Measurements from ENCODE around the gene RYR3.

Gene RYR3

DNA sequence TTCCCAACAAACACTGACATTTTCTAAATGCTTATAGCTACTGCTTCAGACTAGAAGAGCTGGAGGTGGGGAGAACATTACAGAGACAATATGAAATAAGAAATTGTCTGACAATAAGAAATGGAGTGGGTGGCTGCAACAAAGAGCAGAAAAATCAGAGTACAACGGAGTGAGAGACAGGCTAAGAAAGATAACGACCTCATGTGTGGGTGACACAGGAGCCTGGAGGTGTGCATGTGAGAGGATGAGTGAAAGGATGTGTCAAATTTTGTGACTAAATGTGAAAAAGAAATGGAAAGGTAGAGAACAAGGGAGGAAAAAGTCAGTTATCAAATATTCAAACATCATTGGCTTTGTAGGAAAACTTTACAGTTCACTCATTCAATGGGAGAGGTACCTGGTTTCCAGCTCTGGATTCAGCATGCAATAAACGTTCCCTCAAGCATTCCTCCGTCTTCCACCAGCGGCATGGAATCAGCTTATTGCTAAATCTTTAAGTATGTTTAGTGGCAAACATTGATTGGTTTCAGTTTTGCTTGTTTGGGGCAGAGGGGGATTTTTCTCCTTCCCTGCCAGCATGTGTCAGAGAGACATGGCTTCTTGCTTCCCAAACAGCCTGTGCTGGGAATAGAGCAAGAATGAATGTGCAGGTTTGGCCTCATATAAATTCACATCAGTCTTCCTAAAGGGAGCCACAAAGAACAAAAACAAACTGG, 553.8 kb downstream of the RYR3 start:
- TF ChIP-seq GATA1 (IDR thresholded peaks at IDR 0.05; ENCODE audit: low read depth, low read length) = no peak
- TF ChIP-seq POLR2A (IDR thresholded peaks at IDR 0.05; ENCODE audit: low read length) = no peak
- DNase-seq = no peak

DNA sequence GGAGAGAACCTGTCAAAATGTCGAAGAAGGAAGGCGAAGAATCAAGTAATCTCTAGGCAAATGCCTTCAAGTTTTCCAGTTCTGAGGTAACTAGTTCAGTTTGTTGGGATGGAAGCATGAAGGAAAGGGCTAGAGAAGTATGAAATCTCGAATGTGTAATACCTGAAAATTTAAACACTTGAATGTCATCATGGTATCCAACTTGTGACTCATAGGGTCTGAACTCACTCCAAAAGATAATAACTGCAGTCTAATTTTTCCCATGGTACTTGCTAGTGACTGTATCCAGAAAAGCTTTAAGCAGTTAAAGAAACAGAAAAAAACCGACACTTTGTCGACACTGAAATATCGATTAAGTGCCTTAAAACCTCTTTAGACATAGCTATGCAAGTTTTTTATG, 554.6 kb downstream of the RYR3 start:
- peak in 1 of 2 experiments; percentile 29 for DNase-seq
- TF ChIP-seq GATA1 (IDR thresholded peaks at IDR 0.05; ENCODE audit: low read depth, low read length) (no peak), POLR2A (IDR thresholded peaks at IDR 0.05; ENCODE audit: low read length) (no peak)

DNA sequence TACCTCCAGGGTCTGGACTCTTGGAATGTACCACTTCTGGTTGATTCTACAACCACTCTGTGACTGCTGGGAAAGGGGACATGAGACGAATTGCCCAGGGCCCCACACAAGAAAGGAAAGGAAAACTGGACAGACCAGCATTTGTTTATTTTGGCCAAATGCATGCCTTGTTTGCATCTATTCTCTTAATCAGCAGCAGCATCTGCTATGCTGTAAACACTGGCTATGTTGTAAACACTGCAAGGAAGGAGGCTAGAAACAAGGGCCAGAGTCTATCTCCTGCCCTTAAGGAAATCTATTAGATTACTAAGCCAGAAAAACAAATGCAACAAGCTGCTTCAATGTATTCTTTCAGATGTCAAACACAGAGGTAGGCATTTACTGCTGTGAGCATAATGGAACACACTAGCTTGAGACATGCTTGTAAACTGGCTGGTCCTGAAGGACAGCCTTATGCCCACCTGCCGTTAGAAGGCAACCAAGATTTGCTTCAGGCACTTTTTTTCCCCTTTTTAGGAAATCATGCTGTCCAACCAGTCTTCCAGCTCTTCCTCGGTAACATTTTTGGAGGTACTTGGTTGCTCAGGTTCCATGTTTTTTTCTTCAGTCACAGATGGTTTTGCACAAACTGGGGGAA, 555.5 kb downstream of the RYR3 start:
- DNase-seq = no peak
- no peak for TF ChIP-seq POLR2A (IDR thresholded peaks at IDR 0.05; ENCODE audit: low read length)
- TF ChIP-seq GATA1 (IDR thresholded peaks at IDR 0.05; ENCODE audit: low read depth, low read length) = no peak

DNA sequence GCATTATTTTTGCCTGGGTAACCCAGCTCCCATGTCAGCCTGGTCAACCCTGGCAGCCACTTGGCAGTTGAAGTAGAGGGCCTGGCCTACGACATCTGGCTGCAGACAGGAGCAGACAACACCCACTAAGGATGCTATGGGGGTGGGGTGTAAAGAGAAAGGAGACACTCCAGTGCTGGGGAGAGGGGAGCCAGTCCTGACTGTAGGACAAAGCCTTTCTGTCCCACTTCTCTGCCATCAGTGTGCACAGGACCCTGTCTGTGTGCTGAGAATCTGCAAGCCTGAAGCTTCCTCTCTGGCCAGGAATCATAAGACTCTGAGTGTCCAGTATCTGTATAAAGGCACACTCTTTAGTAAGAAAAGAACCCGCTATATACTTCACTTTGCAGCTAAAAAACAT, 561.2 kb downstream of the RYR3 start:
- no peak for TF ChIP-seq POLR2A (IDR thresholded peaks at IDR 0.05; ENCODE audit: low read length)
- TF ChIP-seq GATA1 (IDR thresholded peaks at IDR 0.05; ENCODE audit: low read depth, low read length) = no peak
- no peak for DNase-seq

DNA sequence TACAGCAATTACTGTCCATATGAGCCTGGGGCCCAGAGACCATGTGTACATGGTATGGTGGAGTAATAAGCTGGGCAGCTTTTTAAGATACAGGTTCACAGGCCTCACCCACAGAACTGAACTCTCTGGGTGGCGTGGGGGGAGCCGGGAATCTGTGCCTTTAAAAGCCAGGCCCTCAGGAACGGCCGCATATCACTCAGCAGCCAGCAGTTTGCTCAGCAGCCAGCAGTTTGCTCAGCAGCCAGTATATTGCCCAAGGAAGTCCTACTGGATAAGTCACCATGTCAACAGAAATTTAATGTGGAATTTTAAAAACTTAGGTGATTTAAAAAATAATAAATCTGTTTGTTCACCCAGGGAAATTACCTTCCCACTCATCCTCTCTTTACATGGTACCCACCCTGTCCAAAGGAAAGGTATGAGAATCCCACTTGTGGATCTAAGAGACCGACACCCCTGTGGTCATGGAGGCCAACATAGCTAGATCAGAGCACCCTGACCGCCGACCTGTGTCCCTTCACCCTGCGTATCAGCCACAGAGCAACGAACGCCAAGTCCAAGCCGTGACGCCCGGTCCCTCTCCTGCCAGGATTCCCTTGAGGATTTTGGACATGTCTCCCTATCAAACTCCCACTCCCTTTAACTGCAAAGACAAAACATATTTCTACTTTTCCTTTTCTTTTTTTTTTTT, 561.8 kb downstream of the RYR3 start:
- TF ChIP-seq POLR2A (IDR thresholded peaks at IDR 0.05; ENCODE audit: low read length) (no peak), GATA1 (IDR thresholded peaks at IDR 0.05; ENCODE audit: low read depth, low read length) (no peak)
- DNase-seq = no peak

DNA sequence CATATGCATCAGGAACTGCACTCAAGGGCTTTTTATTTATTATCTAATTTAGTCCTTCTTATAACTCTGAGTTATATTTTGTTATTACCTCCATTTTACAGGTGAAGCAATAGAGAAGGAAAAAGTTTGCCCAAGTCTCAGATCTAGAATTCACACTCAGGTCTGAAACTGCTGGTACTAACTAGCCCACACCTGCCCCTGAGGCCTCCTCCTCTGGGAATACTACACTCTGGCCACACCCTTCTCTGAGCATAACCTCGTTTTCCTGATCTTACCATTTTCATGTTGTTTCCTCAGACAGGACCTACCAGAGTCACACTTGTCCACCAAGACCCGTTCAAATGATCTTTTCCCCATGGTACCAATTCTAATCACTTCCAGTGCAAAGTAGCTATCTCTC, 563.4 kb downstream of the RYR3 start:
- no peak for DNase-seq
- no peak for TF ChIP-seq GATA1 (IDR thresholded peaks at IDR 0.05; ENCODE audit: low read depth, low read length)
- no peak for TF ChIP-seq POLR2A (IDR thresholded peaks at IDR 0.05; ENCODE audit: low read length)

DNA sequence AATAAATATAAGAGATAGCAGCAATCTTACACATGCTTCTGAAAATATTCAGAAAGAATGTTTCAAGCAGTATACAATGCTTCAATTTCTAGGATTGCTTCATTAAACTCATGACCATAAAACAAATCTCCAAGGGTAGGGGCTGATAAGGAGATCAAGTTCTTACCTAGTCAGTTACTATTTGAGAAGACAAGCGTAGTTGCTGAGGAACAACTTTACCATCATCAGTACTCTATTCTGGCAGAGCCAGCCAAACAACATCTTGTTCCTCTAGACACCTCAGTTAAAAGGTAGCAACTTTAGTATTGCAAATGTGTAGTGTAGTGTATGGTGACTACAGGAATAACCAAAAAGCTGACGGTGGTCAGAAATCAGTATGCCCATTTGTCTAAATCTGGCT, 572.2 kb downstream of the RYR3 start:
- TF ChIP-seq POLR2A (IDR thresholded peaks at IDR 0.05; ENCODE audit: low read length) = no peak
- no peak for TF ChIP-seq GATA1 (IDR thresholded peaks at IDR 0.05; ENCODE audit: low read depth, low read length)
- no peak for DNase-seq

DNA sequence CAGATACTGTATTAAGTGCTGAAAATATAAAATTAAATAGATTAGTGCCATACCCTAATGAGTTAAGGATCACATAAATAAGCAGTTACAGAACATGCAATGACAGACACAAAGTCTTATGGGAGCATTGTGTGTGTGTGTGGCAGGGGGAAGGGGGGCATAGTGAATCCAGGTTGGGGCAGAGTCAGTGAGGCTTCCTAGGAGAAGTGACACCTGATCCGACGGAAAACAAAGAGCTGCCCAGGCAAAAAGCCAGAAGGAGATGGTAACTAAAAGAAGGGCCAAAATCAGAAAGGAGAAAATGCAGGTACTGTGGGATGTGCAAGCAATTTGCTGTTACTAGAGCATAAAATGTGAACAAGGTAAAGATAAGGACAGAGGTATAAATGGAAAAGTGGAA, 577.4 kb downstream of the RYR3 start:
- no peak for DNase-seq
- TF ChIP-seq GATA1 (IDR thresholded peaks at IDR 0.05; ENCODE audit: low read depth, low read length) (no peak), POLR2A (IDR thresholded peaks at IDR 0.05; ENCODE audit: low read length) (no peak)

DNA sequence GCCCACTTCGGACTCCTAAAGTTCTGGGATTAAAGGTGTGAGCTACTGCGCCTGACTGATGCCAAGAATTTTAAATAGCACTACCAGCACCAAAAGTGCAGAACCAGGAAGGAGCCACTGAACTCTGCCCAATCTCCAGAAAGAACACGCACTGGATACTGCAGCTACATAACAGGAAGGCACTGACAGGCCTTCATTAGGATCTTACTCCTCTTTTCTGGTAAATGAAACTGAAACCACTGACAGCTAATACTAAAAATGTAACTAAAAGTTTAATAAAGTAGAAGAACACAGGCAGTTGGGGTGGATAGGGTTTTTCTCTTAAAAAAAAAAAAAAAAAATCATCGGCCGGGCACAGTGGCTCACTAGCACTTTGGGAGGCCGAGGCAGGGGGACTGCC, 583.4 kb downstream of the RYR3 start:
- TF ChIP-seq GATA1 (IDR thresholded peaks at IDR 0.05; ENCODE audit: low read depth, low read length) = no peak
- TF ChIP-seq POLR2A (IDR thresholded peaks at IDR 0.05; ENCODE audit: low read length) = no peak
- no peak for DNase-seq

DNA sequence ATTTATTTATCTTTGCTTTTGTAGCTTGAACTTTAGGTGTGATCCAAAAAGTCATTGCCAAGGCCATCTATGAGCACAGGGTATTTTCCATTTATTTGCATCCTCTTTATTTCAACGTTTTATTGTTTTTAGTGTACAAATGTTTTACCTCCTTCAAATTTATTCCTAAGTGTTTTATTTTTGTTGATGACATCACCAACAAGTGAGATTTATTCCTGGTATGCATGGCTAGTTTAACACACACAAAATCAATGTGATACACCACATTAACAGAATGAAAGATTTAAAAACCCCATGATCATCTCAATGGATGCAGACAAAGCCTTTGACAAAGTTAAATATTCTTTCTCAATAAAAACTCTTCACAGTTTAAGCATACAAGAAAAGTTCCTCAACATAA, 591.3 kb downstream of the RYR3 start:
- no peak for DNase-seq
- no peak for TF ChIP-seq GATA1 (IDR thresholded peaks at IDR 0.05; ENCODE audit: low read depth, low read length)
- TF ChIP-seq POLR2A (IDR thresholded peaks at IDR 0.05; ENCODE audit: low read length) = no peak

DNA sequence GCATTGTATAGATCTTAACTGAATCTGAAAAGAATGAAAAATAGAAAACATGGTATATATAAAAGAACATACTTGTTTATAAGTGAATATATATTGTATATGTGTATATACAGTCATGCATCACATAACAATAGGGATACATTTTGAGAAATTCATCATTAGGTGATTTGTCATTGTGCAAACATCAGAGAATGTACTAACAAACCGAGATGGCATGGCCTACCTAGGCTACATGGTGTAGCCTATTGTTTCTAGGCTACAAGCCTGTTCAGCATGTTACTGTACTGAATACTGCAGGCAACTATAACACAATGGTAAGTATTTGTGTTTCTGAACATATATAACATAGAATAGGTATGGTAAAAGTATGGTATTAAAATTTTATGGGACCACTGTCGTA, 592.9 kb downstream of the RYR3 start:
- TF ChIP-seq POLR2A (IDR thresholded peaks at IDR 0.05; ENCODE audit: low read length) = no peak
- TF ChIP-seq GATA1 (IDR thresholded peaks at IDR 0.05; ENCODE audit: low read depth, low read length) = no peak
- DNase-seq = no peak

DNA sequence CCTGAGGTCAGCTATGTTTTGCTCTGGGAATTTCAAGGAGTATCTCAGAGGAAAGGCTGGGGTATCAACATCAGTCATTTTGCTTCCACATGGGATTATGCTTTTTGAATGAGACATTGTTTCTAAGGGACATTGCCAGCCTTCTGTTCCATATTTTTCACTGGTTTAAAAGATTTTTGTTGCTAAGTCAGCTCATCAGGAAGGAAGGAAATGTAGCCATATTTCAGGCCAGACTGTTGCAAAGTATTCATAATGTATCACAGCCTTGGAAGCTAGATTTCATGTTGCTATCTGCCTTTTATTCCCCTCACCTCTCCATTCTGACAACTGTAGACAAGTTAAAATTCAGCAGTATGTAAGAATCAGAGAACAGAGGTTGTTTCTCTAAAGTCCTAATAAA, 596.6 kb downstream of the RYR3 start:
- no peak for TF ChIP-seq GATA1 (IDR thresholded peaks at IDR 0.05; ENCODE audit: low read depth, low read length)
- no peak for TF ChIP-seq POLR2A (IDR thresholded peaks at IDR 0.05; ENCODE audit: low read length)
- no peak for DNase-seq

DNA sequence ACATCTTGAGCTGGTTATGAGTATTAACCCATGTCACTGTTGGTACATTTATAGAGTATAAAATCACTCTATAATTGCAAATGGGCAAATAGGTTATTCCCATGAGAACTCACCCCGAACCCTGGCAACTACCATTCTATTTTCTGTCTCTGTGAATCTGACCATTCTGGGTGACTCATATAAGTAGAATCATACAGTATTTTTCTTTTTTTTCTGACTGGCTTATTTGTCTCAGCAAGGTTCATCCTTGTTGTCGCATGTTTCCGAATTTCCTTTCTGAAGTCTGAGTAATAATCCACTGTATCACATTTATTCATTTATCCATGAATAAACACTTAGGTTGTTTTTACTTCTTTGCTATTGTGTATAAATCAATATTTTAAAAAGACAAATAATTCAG, 597.6 kb downstream of the RYR3 start:
- DNase-seq = no peak
- no peak for TF ChIP-seq GATA1 (IDR thresholded peaks at IDR 0.05; ENCODE audit: low read depth, low read length)
- no peak for TF ChIP-seq POLR2A (IDR thresholded peaks at IDR 0.05; ENCODE audit: low read length)

DNA sequence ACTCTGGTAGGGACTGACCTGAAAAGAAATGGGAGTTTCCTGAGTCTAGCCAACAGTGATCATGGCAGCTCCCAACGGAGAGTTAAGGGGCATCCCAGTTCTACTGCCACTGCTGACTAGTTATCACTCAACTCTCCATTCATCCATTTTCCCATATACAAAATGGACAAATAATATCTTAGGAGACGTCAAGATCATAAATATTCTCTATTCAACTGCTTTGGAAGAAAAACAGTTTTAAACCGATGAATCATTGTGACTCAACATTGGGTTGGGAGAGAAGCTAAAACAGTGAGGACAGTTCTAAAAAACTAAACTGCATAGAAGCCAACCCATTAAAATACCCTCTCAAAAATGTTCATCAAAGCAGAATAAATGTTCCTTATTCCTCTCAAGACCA, 600.0 kb downstream of the RYR3 start:
- DNase-seq = peak in 1 of 2 experiments; percentile 46
- TF ChIP-seq POLR2A (IDR thresholded peaks at IDR 0.05; ENCODE audit: low read length) (no peak), GATA1 (IDR thresholded peaks at IDR 0.05; ENCODE audit: low read depth, low read length) (no peak)

DNA sequence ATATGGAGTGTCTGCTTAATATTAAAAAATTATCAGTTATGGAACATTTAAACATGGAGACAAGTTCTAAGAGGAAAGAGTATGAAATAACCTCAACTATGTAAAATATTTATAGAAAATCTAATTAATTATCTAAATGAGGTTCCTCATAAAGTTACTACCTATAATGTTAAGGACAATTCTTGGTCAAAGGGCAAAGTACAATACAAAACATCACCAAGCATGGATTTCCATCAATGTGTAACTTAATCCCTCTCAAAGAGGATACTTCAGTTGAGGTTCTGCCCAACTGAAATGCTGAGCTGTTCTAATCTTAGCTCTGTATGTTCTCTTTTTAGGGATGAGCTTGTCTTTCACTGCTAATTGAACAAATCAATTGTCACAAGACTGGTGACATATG, 601.6 kb downstream of the RYR3 start:
- DNase-seq = no peak
- no peak for TF ChIP-seq POLR2A (IDR thresholded peaks at IDR 0.05; ENCODE audit: low read length)
